ENCODE data around the gene IL4I1.

IL4I1 gene

DNA sequence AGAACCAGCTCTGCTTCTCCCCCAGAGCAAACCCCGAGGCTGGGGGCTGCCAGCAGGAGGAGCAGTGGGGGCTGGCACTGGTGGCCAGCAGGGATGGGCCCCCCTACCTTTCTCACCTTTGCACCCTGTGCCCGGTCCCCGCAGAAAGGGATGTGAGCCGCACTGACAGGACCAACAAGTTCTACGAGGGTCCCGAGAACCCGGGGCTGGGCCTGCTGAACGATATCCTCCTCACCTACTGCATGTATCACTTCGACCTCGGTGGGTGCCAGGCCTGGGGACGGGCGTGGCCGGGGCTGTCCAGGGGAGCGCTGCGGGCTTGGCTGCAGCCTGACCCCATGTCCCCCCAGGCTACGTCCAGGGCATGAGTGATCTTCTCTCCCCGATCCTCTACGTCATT, 12.6 kb downstream of the IL4I1 start:
- TF ChIP-seq, protein P1, sequence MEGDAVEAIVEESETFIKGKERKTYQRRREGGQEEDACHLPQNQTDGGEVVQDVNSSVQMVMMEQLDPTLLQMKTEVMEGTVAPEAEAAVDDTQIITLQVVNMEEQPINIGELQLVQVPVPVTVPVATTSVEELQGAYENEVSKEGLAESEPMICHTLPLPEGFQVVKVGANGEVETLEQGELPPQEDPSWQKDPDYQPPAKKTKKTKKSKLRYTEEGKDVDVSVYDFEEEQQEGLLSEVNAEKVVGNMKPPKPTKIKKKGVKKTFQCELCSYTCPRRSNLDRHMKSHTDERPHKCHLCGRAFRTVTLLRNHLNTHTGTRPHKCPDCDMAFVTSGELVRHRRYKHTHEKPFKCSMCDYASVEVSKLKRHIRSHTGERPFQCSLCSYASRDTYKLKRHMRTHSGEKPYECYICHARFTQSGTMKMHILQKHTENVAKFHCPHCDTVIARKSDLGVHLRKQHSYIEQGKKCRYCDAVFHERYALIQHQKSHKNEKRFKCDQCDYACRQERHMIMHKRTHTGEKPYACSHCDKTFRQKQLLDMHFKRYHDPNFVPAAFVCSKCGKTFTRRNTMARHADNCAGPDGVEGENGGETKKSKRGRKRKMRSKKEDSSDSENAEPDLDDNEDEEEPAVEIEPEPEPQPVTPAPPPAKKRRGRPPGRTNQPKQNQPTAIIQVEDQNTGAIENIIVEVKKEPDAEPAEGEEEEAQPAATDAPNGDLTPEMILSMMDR (IDR thresholded peaks at IDR 0.05; ENCODE audit: insufficient read depth, low read length, poor library complexity, severe bottlenecking) = no peak
- H3K27me3 ChIP-seq (replicated peaks; ENCODE audit: control insufficient read depth, insufficient read depth, low read length) = no peaks in the 10 kb centered on the region

DNA sequence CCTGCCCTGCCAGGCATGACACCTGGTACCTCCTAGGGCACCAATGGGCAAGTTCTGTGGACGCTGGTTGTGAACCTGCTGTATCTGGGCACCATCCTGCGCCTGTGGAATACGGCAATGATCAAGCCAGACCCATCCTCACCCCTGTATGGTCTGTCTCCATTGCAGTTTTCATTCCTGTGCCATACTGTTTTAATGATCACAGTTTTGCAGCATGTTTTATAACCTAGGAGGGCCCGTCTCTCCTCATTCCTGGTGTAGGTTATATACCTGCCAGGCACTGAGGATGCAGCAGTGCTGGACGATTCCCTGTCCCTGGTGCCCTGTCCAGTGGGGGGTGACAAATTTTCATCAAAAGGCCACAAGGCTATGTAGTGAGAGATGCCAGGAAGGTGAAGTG, 13.6 kb downstream of the IL4I1 start:
- TF ChIP-seq, protein P1 (IDR thresholded peaks at IDR 0.05; ENCODE audit: insufficient read depth, low read length, poor library complexity, severe bottlenecking) = no peak
- Histone ChIP-seq H3K4me3 (replicated peaks; ENCODE audit: low read depth, low read length) (no peak overlapping the region), H3K27me3 (replicated peaks; ENCODE audit: control insufficient read depth, insufficient read depth, low read length) (no peaks in the 10 kb centered on the region), H3K36me3 (ENCODE audit: control insufficient read depth, insufficient read depth, low read length) (peaks cover 37% of the 10 kb centered on the region)
- DNase-seq (ENCODE audit: extremely low read depth, insufficient read length) = no peak

More for the DNA sequence above, 12.6 kb downstream of the IL4I1 start:
- no peak overlapping the region for H3K4me3 ChIP-seq (replicated peaks; ENCODE audit: low read depth, low read length)
- peaks cover 38% of the 10 kb centered on the region for H3K36me3 ChIP-seq (ENCODE audit: control insufficient read depth, insufficient read depth, low read length)
- no peak for DNase-seq (ENCODE audit: extremely low read depth, insufficient read length)

DNA sequence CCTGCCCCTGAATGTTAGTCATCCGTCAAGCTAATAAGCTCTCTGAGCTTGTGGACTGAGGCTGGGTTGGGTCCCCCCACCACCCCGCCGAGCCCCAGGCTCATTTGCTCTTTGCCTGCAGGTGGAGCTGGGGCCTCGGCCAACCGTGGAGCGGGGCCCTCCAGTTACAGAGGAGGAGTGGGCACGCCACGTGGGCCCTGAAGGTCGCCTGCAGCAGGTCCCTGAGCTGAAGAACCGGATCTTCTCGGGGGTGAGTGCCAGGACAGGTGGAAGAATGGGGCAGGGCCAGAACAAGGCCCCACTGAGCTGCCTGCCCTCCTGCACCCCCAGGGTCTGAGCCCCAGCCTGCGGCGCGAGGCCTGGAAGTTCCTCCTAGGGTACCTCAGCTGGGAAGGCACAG, 14.0 kb downstream of the IL4I1 start:
- TF ChIP-seq, protein P1 (IDR thresholded peaks at IDR 0.05; ENCODE audit: insufficient read depth, low read length, poor library complexity, severe bottlenecking) = no peak
- DNase-seq (ENCODE audit: extremely low read depth, insufficient read length) = no peak
- Histone ChIP-seq H3K36me3 (ENCODE audit: control insufficient read depth, insufficient read depth, low read length) (peaks cover 37% of the 10 kb centered on the region), H3K27me3 (replicated peaks; ENCODE audit: control insufficient read depth, insufficient read depth, low read length) (no peaks in the 10 kb centered on the region), H3K4me3 (replicated peaks; ENCODE audit: low read depth, low read length) (no peak overlapping the region)

DNA sequence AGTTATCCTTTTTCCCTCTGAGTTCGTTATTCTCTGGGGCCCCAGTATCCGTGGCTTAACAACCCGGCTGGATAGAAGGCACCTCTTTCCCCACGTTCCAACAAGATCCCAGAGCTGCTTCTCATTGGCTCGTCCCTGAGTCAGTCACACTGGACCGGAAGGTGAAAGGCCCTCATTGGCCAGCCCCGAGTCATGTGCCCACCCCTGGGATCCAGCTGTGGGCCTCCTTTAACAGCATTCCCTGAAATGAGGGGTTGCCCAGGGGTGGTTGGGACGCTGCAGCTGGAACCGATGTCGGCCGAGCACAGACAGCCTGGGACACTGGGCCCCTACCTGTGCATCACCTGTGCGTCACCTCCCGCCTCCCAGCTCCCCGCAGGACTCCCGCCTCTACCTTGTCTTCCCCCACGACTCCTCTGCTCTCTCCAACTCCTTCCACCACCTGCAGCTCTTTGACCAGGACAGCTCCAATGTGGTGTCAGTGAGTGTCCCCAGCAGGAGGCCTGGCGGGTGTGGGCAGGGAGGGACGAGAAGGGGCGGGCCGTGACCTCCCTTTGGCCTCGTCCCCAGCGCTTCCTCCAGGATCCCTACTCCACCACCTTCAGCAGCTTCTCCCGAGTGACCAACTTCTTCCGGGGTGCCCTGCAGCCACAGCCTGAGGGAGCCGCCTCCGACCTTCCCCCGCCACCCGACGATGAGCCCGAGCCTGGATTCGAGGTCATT, 14.9 kb downstream of the IL4I1 start:
- DNase-seq (ENCODE audit: extremely low read depth, insufficient read length) = no peak
- Histone ChIP-seq H3K27me3 (replicated peaks; ENCODE audit: control insufficient read depth, insufficient read depth, low read length) (no peaks in the 10 kb centered on the region), H3K36me3 (ENCODE audit: control insufficient read depth, insufficient read depth, low read length) (peaks cover 37% of the 10 kb centered on the region), H3K4me3 (replicated peaks; ENCODE audit: low read depth, low read length) (no peak overlapping the region)
- TF ChIP-seq, protein P1 (IDR thresholded peaks at IDR 0.05; ENCODE audit: insufficient read depth, low read length, poor library complexity, severe bottlenecking) = no peak

DNA sequence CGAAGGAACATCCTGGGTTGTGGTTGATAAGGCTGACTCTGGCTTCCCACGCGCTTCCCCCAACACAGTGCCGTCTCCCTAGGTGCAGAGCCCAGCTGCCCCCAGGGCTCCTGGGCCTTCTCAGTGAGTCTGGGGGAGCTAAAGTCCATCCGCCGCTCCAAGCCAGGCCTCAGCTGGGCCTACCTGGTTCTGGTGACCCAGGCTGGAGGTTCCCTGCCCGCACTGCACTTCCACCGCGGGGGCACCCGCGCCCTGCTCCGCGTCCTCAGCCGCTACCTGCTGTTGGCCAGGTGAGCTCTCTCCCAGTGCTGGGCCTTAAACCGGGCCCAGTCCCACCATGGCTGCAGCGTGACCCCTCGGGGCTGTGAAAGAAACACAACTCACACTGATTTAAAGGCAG, 15.5 kb downstream of the IL4I1 start:
- no peak overlapping the region for H3K4me3 ChIP-seq (replicated peaks; ENCODE audit: low read depth, low read length)
- TF ChIP-seq, protein P1 (IDR thresholded peaks at IDR 0.05; ENCODE audit: insufficient read depth, low read length, poor library complexity, severe bottlenecking) = no peak
- no peak for DNase-seq (ENCODE audit: extremely low read depth, insufficient read length)
- H3K36me3 ChIP-seq (ENCODE audit: control insufficient read depth, insufficient read depth, low read length) = peaks cover 37% of the 10 kb centered on the region
- H3K27me3 ChIP-seq (replicated peaks; ENCODE audit: control insufficient read depth, insufficient read depth, low read length) = no peaks in the 10 kb centered on the region

Data from GM06990 (cell line).